Caco-2 (cell line): ENCODE measurements around the gene PIGL. TPM values are rescaled to one million over a fixed set of nuclear protein-coding genes. Genes with fewer than 3 reads are reported as not detected.

ENCODE experiments used
- BruUV-seq: library from RNA; stranded (reverse); fragments of 400-500 nt; replicated peaks from 2 replicates; lab custom pipeline; 2021; lab: Mats Ljungman, UMichigan
- CTCF ChIA-PET: fragments of 300-600 bp; sonication (Branson Sonifier 250); formaldehyde crosslinking; loops from one replicate; lab custom pipeline; 2022; ENCODE audit warnings: antibody characterized with exemption; lab: Charles Lee
- POLR2A ChIA-PET: fragments of 300-600 bp; sonication (Branson Sonifier 250); formaldehyde crosslinking; loops from one replicate; lab custom pipeline; 2022; ENCODE audit warnings: antibody characterized with exemption; lab: Charles Lee
- DNase-seq, 2 experiments: peaks; one replicate each; pipeline versions ENCODE4 v3.0.0 to v3.0.0-alpha.2; 2020 to 2022
- H3K27me3 ChIP-seq: replicated peaks from 2 replicates; pipeline ENCODE4 v1.6.0; 2011; ENCODE audit warnings: low read length; ENCODE audit not compliant: control insufficient read depth, insufficient read depth
- H3K36me3 ChIP-seq: 2 replicates; pipeline ENCODE4 v1.5.1; 2011; ENCODE audit warnings: low read length; ENCODE audit not compliant: control insufficient read depth, insufficient read depth
- H3K4me1 ChIP-seq: fragments of 250-450 bp; sonication (Bioruptor Pico); 2 replicates; pipeline ENCODE4 v1.5.1; 2020; ENCODE audit warnings: mild to moderate bottlenecking
- H3K4me3 ChIP-seq: 2 replicates; pipeline ENCODE4 v1.5.1; 2011; ENCODE audit warnings: low read depth, mild to moderate bottlenecking, control low read depth, low read length
- H3K9me3 ChIP-seq: fragments of 250-450 bp; sonication (Bioruptor Pico); 2 replicates; pipeline ENCODE4 v1.5.1; 2020; ENCODE audit warnings: mild to moderate bottlenecking, moderate library complexity
- H3K27ac Mint-ChIP-seq: one replicate; pipeline ENCODE4 v1.8.0; 2022; ENCODE audit warnings: mixed read lengths; ENCODE audit not compliant: unreplicated experiment
- H3K27me3 Mint-ChIP-seq: one replicate; pipeline ENCODE4 v1.8.0; 2022; ENCODE audit warnings: mixed read lengths; ENCODE audit not compliant: insufficient read depth, unreplicated experiment
- H3K36me3 Mint-ChIP-seq: one replicate; pipeline ENCODE4 v1.8.0; 2022; ENCODE audit warnings: mild to moderate bottlenecking, mixed read lengths; ENCODE audit not compliant: insufficient read depth, unreplicated experiment
- H3K4me1 Mint-ChIP-seq: one replicate; pipeline ENCODE4 v1.8.0; 2022; ENCODE audit warnings: low read depth, mixed read lengths; ENCODE audit not compliant: unreplicated experiment
- H3K4me3 Mint-ChIP-seq: one replicate; pipeline ENCODE4 v1.8.0; 2022; ENCODE audit warnings: mild to moderate bottlenecking, moderate library complexity, mixed read lengths; ENCODE audit not compliant: unreplicated experiment
- H3K9me3 Mint-ChIP-seq: one replicate; pipeline ENCODE4 v1.8.0; 2022; ENCODE audit warnings: mixed read lengths; ENCODE audit not compliant: unreplicated experiment
- intact Hi-C: fragments of 100-400 bp; cut with micrococcal nuclease; formaldehyde crosslinking; loops from one replicate; pipeline ENCODE4 v1.10.0; 2022; ENCODE audit not compliant: unreplicated experiment
- total RNA-seq: library from RNA; stranded (reverse); gene quantifications from 2 replicates; pipeline ENCODE4 v1.2.3, GENCODE V29; 2022
- TF ChIP-seq, protein P1 (sequence below), 2 experiments: fragments of 200-600 bp in 1 of 2; IDR thresholded peaks; 1 replicate in 1 of 2; 2 replicates in 1 of 2; pipeline versions ENCODE4 v1.5.1 to v1.8.0; 2011 to 2022; ENCODE audit warnings: antibody characterized with exemption in 1 of 2, control low read depth in 1 of 2, inconsistent platforms in 1 of 2, low read depth in 1 of 2, low read length in 1 of 2, mild to moderate bottlenecking in 1 of 2, moderate library complexity in 1 of 2; ENCODE audit not compliant: insufficient read depth in 1 of 2, severe bottlenecking in 1 of 2, unreplicated experiment in 1 of 2

PIGL gene
- total RNA-seq, 1 experiment from 2014 or later = 21.1 TPM

DNA sequence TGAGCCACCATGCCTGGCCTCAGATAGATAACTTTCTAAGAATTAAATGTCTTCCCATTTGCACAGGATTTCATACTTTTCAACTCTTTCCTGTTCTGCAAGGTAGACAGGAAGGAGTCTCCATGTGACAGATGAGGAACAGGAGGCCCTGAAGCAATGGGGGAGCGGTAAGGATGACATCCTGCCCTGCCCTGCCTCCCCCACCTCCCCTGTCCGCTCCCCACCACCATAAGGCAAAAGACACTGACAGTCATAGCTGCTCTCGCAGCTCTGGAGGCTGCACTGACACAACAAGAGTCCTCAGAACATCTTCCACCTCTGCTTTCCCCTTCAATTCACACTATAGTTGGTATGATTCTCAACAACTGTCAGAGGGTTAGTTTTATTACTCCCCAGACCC lies 126.6 kb downstream of the PIGL start:
- Mint-ChIP-seq H3K36me3 (peaks cover 27% of the 10 kb centered on the region), H3K27ac (no peak overlapping the region), H3K27me3 (no peaks in the 10 kb centered on the region), H3K4me3 (no peak overlapping the region), H3K9me3 (no peaks in the 10 kb centered on the region), H3K4me1 (peaks cover 8% of the 10 kb centered on the region)
- TF ChIP-seq, protein P1, sequence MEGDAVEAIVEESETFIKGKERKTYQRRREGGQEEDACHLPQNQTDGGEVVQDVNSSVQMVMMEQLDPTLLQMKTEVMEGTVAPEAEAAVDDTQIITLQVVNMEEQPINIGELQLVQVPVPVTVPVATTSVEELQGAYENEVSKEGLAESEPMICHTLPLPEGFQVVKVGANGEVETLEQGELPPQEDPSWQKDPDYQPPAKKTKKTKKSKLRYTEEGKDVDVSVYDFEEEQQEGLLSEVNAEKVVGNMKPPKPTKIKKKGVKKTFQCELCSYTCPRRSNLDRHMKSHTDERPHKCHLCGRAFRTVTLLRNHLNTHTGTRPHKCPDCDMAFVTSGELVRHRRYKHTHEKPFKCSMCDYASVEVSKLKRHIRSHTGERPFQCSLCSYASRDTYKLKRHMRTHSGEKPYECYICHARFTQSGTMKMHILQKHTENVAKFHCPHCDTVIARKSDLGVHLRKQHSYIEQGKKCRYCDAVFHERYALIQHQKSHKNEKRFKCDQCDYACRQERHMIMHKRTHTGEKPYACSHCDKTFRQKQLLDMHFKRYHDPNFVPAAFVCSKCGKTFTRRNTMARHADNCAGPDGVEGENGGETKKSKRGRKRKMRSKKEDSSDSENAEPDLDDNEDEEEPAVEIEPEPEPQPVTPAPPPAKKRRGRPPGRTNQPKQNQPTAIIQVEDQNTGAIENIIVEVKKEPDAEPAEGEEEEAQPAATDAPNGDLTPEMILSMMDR (IDR thresholded peaks at IDR 0.05; ENCODE audit: insufficient read depth in 1 of 2, low read depth in 1 of 2, low read length in 1 of 2, severe bottlenecking in 1 of 2, unreplicated experiment in 1 of 2) = no peak
- Histone ChIP-seq H3K4me3 (no peak overlapping the region), H3K27me3 (no peaks in the 10 kb centered on the region), H3K36me3 (no peaks in the 10 kb centered on the region), H3K4me1 (no peaks in the 10 kb centered on the region; the same call in 1 of the 2 replicates), H3K9me3 (no peaks in the 10 kb centered on the region)
- no peak for DNase-seq
- BruUV-seq = no TSS peak
- intact Hi-C loops = no loop called here
- ChIA-PET POLR2A (no interaction called here), CTCF (no interaction called here)

DNA sequence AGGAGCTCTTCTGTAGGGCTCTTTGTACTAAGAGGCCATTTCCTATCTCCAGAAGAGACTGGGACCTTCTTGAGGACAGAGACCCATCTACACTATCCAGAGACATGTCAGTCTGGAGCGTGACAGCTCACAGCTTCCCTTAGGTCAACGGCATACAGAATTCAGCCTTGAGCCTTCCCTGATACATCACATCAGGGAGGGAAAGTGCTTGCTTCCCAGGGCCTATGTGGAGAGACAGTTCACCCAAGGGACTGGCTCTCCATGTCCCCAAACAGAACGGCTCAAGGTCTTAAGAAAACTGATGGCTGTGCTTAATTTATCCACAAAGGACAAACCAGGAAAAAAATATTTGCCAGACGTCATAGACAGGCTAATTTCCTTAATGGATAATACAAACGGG lies 128.6 kb downstream of the PIGL start:
- DNase-seq = no peak
- intact Hi-C loops = no loop called here
- Histone ChIP-seq H3K9me3 (no peaks in the 10 kb centered on the region), H3K36me3 (no peaks in the 10 kb centered on the region), H3K27me3 (no peaks in the 10 kb centered on the region), H3K4me1 (no peaks in the 10 kb centered on the region; the same call in 1 of the 2 replicates), H3K4me3 (no peak overlapping the region)
- Mint-ChIP-seq H3K9me3 (no peaks in the 10 kb centered on the region), H3K27me3 (no peaks in the 10 kb centered on the region), H3K27ac (no peak overlapping the region), H3K36me3 (peaks cover 35% of the 10 kb centered on the region), H3K4me3 (no peak overlapping the region), H3K4me1 (no peaks in the 10 kb centered on the region)
- TF ChIP-seq, protein P1 (IDR thresholded peaks at IDR 0.05; ENCODE audit: insufficient read depth in 1 of 2, low read depth in 1 of 2, low read length in 1 of 2, severe bottlenecking in 1 of 2, unreplicated experiment in 1 of 2) = no peak
- ChIA-PET POLR2A (no interaction called here), CTCF (no interaction called here)
- no TSS peak for BruUV-seq

DNA sequence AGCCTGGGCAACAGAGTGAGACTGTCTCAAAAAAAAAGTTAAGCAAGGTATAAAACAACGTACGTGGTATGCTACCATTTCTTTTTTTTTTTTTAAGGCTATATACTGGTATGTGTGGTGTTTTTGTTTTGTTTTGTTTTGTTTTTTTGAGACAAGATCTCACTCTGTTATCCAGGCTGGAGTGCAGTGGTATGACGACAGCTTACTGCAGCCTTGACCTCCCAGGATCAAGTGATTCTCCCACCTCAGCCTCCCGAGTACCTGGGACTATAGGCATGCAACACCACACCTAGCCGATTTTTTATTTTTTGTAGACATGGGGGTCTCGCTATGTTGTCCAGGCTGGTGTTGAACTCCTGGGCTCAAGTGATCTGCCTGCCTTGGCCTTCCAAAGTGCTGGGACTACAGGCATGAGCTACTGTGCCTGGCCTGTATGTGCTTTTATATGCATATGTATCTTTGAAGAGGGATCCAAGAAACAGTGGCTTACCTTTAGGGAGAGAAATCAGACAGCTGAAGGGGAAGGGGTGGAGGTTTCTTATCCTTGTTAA lies 129.8 kb downstream of the PIGL start:
- H3K36me3 ChIP-seq = no peaks in the 10 kb centered on the region
- peaks cover 35% of the 10 kb centered on the region for H3K36me3 Mint-ChIP-seq
- TF ChIP-seq, protein P1 (IDR thresholded peaks at IDR 0.05; ENCODE audit: insufficient read depth in 1 of 2, low read depth in 1 of 2, low read length in 1 of 2, severe bottlenecking in 1 of 2, unreplicated experiment in 1 of 2) = no peak

More for the DNA sequence above, 129.8 kb downstream of the PIGL start:
- no TSS peak for BruUV-seq
- Mint-ChIP-seq H3K9me3 (no peaks in the 10 kb centered on the region), H3K4me3 (no peak overlapping the region), H3K27me3 (no peaks in the 10 kb centered on the region), H3K27ac (no peak overlapping the region), H3K4me1 (no peaks in the 10 kb centered on the region)
- intact Hi-C loops = no loop called here
- Histone ChIP-seq H3K4me3 (no peak overlapping the region), H3K9me3 (0 out of 2 replicates have a peak, but pooled peaks cover 4% of the 10 kb centered on the region), H3K4me1 (peaks cover 7% of the 10 kb centered on the region; the same call in 1 of the 2 replicates), H3K27me3 (no peaks in the 10 kb centered on the region)
- ChIA-PET CTCF (no interaction called here), POLR2A (no interaction called here)
- no peak for DNase-seq
